GM18909 (cell line): Measurements from ENCODE around the gene BICC1.

Experiments used
- ATAC-seq: cut with Tn5 transposase; IDR thresholded peaks from one replicate; pipeline ENCODE4 v1.9.1; 2021; ENCODE audit warnings: mild to moderate bottlenecking; ENCODE audit not compliant: unreplicated experiment, poor library complexity

BICC1 gene

DNA sequence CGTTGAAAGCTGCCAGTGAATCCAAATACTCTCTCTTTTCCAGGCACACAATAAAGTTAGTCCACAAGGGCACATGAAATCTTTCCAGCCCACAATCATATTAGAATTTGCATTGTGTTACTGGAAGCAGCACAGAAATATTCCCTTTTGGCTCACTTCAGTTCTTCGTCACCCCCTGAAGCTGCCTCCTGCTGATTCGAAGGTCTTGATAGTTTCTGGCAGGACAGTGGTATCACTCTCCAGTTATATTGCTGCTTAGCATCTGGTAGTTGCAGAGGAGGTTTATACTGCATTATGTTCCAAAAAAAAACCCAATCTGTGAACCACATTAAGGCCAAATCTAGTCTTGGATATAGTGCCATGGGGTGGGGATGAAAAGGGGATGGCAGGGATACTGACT lies 253.2 kb downstream of the BICC1 start:
- ATAC-seq: no peak

DNA sequence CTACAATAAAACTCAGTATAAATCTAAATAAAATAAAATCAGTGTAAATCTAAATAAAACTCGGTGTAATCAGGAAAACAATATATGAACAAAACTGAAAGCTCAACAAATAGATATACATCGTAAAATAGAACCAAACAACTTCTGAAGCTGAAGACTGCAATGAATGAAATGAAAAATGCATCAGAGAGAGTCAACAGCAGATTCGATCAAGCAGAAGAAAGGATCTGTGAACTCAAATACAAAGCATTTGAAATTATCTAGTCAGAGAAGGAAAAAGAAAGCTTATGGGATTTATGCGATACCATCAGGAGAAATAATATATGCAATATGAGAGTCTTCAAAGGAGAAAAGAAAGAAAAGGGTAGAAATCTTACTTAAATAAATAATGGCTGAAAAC lies 255.0 kb downstream of the BICC1 start:
- ATAC-seq: no peak

DNA sequence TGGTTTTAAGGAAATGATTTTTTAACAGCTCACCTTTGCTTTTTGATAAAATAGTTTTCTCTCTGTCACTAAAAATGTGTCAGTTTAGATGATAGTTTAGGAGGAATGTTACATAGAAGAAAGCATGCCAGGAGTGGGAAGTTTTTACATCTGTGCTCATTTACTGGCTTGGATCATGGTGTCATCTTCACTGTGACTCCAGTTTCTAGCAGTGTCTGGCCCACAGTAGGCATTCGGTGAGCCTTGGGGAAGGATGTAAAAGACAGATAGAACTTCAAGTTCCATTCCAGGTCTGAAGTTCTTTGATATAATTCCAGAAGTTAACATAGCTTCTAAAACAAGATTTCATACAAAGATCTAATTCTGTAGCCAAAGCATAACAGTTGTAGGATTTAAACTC lies 259.2 kb downstream of the BICC1 start:
- ATAC-seq: no peak

DNA sequence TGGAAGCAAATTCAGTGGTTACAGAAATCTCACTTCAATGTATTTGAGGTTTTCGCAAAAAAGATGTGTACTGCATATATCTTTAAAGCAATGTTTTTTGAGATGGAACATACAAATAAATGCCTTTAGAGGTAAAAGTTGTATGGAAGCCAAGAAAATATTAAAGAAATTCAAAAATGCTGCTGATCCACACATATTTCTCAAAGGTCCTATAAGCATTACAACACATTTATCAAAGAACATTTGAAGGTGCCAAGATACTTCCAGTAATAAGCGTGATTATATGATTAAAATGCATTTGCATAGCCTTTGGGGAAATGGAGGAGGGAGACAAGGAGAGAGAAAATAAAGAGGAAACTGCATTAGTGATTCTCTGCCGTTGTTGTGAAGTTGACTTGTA lies 260.1 kb downstream of the BICC1 start:
- no peak for ATAC-seq

DNA sequence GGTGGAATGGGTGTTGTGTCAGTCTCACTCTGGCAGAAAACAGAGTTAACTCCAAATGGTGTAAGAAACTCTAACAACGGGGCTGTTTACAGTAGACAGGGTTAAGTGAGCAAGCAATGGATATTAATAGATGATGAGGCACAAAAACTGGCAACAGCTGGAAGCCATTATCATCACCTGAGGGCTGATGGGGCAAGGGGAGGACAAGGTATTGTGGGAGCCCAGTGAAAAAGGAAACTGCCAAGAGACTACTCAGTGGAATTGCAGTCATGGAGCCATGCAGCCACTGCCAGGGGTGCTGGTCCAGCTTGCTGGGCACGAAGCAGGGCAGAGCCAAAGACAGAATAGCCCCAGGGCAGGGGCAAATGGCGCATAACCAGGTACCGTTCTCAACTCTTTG lies 260.7 kb downstream of the BICC1 start:
- ATAC-seq: no peak

DNA sequence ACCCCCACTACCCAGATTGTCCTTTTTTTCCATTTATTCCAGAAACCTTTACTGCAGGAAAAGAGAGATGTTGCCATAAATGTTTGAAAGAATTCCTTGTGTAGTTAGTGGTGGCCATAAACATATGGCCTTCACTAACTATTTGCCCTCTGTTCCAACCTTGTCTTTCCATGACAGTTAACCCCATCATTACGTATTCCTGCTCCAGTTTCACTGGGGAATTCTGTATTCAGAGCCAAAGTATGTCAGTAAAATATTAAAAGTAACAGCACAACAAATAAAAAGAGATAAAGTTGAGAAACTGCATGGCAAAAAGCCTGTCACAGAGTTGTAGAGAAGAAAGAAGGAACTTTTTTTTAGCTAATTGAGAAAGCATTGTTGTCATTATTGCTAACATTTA lies 261.3 kb downstream of the BICC1 start:
- no peak for ATAC-seq

DNA sequence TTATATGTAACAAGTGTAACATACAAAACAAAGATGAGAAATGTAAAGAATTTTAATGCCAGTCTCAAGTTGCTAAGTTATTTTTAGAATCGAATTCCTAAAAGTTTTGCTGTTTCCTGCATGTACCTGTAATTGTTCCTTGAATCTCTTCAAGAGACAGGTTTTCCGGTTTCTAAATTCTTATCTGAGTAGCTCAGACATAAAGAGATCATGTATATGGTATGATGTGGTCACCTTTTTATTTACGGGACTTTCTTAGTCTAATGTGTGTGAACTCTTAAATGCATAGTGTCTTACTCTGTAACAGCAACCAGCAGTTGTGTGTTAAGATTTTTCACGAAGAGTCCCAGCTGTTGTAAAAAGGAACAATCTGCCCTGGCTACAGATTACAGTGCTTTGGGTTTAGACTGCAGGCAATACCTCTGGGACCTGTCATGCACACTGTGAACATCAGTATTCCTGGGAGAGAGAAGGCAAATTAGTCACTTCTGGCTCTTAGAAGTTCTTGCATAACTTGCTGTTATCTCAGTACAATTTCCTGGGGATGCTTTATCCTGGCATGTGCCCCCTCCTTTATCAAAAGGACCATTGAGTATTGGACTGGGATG lies 263.4 kb downstream of the BICC1 start:
- no peak for ATAC-seq

DNA sequence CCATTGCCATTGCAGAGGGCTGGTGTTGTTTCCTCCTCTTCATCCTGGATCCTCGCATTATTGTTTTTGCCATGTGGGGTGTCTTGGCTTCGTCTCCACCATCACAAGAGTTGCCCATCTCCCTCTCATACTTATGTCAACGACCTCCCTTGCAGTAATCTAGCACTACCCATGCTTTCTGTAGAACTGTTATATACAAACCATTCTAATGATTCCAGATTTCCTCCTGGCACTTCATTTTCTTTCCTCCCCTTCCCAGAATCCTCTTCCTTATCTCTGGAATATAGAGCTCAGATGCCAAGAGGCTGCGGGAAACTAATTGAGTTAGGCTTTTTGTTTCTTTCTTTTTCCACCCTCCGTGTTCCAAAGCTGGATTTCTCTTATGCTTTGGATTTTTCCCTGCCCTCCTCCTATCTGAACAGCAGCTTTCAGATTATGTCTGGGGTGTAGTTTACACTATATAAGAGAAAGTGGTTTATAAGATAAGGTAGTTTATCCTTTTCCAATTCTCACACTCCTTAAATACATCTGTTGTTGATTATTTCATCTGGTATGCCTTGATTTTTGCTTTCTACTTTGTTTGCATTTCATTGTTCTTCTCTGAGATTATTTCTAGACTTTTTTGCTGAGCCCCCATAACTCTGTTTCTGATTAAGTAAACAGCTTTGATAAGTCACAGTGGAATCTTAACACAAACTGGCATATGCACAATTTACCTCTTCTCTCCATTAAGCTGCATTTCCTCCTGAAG lies 264.1 kb downstream of the BICC1 start:
- no peak for ATAC-seq

DNA sequence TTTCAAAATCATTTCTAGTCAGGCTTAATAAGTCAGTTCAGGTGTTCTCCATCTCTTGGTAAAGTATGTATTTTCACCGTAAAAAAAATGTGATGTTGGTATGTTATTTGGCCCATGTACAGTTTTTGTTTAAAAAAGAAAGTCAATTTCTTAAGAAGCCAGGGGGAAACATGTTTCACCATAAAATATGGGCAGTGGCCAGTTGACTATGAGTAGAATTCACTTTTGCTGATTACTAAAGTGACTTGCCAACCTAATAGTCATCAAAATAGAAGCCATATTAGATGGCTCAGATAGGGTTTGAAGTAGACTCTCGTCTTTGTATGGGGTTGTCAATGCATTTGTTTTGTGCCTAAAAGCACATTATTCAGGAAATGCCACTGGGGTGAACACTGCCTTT lies 266.3 kb downstream of the BICC1 start:
- no peak for ATAC-seq

DNA sequence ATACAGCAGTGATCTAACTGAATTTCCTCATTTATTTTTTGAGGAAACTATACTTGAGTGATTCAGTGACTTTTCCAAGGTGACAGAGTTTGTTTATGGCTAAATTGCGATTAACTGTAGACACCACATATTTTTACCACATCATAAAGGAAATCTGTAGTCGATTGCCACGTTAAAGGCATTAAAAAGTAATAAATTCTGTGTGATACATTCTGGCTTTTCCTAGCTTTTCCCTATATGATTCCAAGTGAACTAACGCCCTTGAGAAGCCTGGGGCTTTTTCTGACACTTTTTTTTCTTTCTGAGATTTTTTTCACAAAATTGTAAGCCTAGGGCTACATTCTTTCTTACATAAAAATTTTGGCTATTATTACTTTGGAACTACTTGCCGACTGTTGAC lies 266.9 kb downstream of the BICC1 start:
- ATAC-seq: no peak

DNA sequence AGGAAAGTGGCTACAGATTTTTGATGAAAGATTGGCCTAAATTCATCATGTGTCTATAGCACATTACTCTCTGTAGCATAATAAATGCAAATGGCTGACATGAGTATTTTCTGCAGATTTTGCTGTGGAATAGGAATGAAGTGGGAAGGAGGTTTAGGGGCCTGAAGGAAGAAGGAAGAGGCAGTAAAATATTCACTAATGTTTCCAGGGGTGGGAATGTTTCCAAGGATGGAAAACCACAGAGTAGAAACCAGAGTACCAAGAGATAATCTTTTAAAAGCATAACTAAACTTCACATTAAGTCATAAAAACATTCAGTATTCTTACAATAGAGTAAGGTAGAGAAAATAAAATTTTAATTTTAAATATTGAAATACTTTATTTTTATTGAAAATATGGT lies 267.8 kb downstream of the BICC1 start:
- no peak for ATAC-seq

DNA sequence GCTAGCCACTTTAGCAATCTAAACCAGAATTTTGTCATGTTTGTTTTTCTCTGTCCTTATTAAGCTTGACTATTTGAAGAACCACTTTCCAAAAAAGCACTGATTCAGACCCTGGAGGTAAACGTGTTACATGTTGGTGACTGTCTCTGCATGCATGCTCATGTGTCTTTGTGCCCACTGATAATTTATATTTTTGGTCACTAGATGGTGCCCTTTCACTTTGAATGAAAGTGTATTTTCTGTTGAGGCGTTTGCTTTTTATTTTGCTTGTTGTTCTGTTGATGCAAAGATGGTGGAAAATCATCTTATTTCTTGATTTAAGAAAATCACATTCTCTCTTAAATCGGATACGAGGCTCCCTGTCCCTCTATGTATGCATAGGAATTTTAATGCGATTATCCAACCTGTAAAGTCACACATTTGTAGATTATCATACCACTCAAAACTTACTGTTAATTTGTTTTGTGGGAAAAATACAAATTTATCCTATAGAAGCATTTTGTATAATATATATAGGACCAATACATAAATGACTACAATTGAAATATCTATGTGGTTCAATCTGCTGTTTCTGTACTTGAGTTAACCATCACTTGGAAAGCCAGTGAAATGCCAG lies 269.3 kb downstream of the BICC1 start:
- ATAC-seq: no peak

DNA sequence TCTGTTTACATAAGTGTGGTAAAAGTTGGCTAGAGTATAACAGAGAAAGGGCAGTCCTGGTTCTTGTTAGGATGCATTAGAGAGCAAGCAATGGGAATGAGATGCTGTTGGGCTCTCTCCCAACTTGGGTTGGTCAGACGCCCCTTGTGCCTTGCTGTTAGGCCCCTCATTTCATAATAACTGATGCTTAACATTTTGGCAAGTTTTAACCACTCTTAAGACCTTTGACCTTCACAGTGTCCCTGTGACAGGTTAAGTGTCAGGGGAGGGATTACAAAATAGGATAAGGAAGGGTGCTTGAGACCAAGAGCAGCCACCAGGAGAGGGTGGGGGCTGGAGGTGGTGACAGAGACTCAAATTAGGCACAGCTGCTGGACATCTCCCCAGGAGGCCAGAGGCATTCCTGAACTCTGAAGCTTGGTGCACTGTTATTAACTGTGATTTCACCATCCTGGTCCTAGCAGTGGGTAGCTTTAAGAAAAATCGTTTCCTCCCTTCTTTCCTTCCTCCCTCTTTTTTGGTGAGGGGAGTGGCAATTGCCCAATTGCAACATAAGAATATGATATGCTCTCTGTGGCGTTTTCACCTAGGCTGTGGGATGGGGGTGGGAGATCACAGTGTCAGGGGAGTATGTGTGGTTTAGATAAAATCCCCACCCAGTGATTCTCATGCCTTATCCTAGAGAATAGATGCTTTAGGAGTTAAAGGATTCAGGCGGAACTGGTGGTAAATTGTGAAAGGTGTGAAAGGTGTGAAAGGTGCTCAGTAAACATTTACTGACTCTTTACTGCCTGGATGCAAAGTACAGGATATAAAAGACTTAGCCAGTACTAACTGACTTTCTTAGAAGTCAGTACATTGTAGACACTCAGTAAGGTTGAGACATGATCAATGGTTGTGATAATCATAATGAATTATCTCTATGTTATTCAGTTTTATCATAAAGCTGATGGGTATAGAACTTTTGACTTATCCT lies 270.5 kb downstream of the BICC1 start:
- no peak for ATAC-seq

DNA sequence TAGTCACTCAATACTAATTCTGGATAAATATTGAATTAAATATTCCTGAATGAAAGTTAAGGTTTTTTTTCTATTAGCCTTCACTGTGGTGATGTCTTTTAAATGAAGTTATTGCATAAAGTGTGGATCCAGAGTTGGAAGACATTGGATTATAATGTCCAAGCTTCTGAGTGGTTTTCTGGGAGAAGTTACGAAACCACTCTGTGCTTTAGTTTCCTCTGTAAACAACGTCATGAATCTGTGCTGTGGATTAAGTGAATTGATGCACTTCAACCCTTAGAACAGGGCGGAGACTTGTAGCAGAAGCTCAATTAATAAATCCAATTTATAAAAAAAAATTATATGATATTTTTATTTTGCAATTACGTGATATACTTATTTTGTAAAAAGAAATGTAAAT lies 271.7 kb downstream of the BICC1 start:
- no peak for ATAC-seq

DNA sequence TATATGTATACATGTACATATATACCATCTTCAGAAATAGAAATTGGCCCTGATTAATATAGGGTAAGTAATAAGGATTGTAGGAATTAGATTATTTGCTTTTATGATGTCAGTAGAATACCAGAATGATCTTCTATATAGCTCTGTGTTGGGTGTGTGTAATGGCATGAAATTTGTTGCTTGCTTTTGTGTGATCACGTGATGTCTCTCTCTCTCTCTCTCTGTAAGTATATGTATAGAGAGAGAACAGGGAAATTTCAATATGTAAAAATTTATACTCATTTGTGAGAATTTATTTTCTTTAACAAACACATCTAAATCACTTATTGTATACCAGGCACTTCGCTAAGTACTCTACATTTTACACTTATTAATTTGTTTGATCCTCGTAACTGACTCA lies 272.7 kb downstream of the BICC1 start:
- ATAC-seq: no peak

DNA sequence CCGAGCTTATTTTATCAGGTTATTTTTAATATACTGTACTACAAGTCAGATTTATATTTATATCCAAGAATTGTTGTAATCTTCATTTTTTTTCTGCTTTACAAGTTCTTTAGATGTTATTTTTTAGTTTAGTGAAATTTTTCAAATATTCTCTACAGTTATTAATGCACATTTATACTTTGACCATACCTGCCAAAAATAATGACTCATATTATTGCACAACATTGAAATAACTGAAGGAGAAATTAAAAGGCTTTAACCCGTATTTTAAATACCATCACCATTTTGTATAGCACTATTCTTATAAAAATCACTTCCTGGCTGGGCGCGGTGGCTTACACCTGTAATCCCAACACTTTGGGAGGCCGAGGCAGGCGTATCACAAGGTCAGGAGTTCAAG lies 278.5 kb downstream of the BICC1 start:
- ATAC-seq: no peak

DNA sequence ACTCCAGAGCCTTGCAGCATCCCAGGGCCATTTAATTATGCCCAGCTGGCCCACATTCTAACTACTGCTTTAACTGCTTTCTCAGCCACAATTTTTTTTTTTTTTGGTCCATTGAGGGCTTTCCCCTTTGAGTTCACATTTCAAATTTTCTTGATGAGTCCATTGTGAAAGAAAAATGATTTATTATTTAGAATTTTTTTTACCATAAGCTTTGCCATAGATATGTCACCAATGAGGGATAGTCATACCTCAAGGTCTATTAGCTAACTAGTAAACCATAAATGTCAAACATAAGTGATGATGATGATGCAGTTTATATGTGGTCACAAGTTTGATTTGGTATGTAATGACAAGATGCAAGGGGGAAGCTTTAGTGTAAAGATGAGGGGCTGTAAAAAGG lies 282.9 kb downstream of the BICC1 start:
- ATAC-seq: no peak

DNA sequence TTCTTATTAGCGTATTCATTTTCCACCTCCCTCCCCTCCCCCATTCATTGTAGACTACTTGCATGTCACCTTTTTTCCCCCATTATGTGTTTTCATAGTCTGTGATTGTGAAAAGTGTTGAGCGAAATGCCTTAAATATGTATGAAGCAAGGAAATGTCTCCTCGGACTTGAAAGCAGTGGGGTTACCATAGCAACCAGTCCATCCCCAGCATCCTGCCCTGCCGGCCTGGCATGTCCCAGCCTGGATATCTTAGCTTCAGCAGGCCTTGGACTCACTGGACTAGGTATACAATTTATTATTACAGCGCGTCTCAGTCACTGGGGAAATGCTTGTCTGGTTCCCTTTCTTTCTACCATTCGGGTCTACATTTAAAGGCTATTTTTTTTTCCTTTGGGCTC lies 283.6 kb downstream of the BICC1 start:
- ATAC-seq: no peak

DNA sequence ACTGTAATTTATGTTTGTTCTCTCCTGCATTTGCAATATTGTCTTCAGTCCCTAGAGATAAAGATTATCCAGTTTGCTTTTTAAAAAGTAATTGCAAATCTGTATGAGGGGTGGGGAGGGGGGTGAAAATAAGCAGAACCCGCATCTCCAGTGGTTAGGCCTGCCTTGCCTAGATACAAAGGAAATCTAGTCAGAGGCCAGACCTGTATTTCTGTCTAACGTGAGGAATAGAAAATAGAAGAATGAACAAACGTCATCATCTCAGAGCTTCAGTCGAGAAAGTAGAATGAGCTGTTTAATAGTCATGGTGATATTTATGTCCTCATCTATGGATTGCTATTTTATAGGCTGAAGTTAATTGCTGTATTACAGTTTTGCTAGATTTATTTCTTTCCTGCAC lies 284.2 kb downstream of the BICC1 start:
- no peak for ATAC-seq

DNA sequence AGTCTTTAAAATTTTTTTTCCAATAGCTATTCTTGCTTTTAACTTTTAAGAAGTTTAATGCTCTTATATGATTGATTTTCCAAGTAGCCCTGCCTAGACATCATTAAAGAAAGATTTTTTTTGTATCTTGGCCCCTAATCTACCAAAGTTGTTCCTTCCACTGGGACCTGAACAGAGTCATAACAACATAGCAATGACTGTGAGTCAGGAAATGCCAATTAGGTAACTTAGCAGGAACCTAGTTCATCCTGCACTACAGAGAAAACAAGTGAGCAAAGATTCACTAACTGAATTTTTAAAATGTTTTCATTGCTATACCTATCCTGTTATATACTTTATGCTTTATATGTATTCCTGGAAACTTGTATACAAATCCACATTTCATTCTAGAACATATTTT lies 284.7 kb downstream of the BICC1 start:
- ATAC-seq: no peak

DNA sequence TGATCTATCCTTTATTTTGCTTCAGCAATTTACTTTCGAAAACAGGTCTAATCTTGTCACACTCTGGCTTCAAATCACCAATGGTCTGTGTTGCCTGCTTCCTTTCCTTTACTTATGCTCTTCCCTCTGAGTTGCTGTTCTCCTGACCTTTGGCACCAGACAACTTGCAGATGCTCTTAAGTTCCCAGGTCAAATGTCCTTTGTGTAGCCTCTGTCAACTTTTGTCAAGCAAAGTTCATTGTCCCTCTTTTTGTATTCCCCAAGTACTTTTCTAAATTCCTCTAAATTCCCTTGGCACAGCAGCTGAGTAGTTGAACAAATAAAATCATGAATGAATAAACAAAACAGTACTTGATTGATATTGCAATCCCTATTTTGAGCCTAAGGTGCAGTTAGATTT lies 289.4 kb downstream of the BICC1 start:
- no peak for ATAC-seq
